OCI-LY3 (cell line): Measurements from ENCODE around the gene SLC45A2.

Source experiments
- H2AFZ ChIP-seq: fragments of 200-600, 300-600 bp; shearing (Covaris generic); 2 replicates; pipeline ENCODE4 v1.6.0; 2014; ENCODE audit warnings: antibody characterized with exemption, low read depth, low read length
- H3K27ac ChIP-seq: fragments of 200-600, 300-600 bp; sonication (generic); 2 replicates; pipeline ENCODE4 v1.5.1; 2014; ENCODE audit warnings: mild to moderate bottlenecking, low read length, moderate library complexity, mixed read lengths
- H3K27me3 ChIP-seq: fragments of 200-600, 300-600 bp; sonication (generic); 2 replicates; pipeline ENCODE4 v1.6.1; 2014; ENCODE audit warnings: low read depth, low read length, mixed read lengths
- H3K36me3 ChIP-seq: fragments of 200-600, 300-600 bp; sonication (generic); replicated peaks from 2 replicates; pipeline ENCODE3; 2014; ENCODE audit warnings: low read depth, low read length, mixed read lengths
- H3K4me1 ChIP-seq: fragments of 300-600, 200-600 bp; sonication (generic); 2 replicates; pipeline ENCODE4 v1.6.1; 2014; ENCODE audit warnings: low read length, mixed read lengths
- H3K4me2 ChIP-seq: fragments of 200-600, 300-600 bp; sonication (generic); 2 replicates; pipeline ENCODE4 v1.6.1; 2014; ENCODE audit warnings: low read length, mixed read lengths
- H3K4me3 ChIP-seq: fragments of 300-600, 200-600 bp; sonication (generic); 2 replicates; pipeline ENCODE4 v1.5.1; 2014; ENCODE audit warnings: antibody characterized with exemption, mild to moderate bottlenecking, low read length, moderate library complexity
- H3K79me2 ChIP-seq: fragments of 300-600, 200-600 bp; shearing (Covaris generic); 2 replicates; pipeline ENCODE4 v1.6.1; 2014; ENCODE audit warnings: mild to moderate bottlenecking, low read length, mixed read lengths
- H3K9ac ChIP-seq: fragments of 300-600, 200-600 bp; shearing (Covaris generic); 2 replicates; pipeline ENCODE4 v1.6.0; 2014; ENCODE audit warnings: mild to moderate bottlenecking, low read length, moderate library complexity
- H3K9me3 ChIP-seq: fragments of 200-600, 300-600 bp; shearing (Covaris generic); 2 replicates; pipeline ENCODE4 v1.6.1; 2014; ENCODE audit warnings: low read length, mixed read lengths; ENCODE audit not compliant: insufficient read depth
- H4K20me1 ChIP-seq: fragments of 200-600, 300-600 bp; sonication (generic); 2 replicates; pipeline ENCODE4 v1.6.1; 2016; ENCODE audit warnings: low read length, mixed read lengths; ENCODE audit not compliant: insufficient read depth
- EZH2phosphoT487 ChIP-seq: fragments of 200-600 bp; shearing (Covaris generic); IDR thresholded peaks from 2 replicates; pipeline ENCODE4 v1.6.1; 2018; ENCODE audit warnings: antibody characterized with exemption, mixed run types, low read depth
- TF ChIP-seq, protein P1 (sequence below): fragments of 200-600, 300-600 bp; sonication (generic); IDR thresholded peaks from 2 replicates; pipeline ENCODE4 v1.5.1; 2014; ENCODE audit warnings: antibody characterized with exemption, low read length, low read depth

Gene SLC45A2

DNA sequence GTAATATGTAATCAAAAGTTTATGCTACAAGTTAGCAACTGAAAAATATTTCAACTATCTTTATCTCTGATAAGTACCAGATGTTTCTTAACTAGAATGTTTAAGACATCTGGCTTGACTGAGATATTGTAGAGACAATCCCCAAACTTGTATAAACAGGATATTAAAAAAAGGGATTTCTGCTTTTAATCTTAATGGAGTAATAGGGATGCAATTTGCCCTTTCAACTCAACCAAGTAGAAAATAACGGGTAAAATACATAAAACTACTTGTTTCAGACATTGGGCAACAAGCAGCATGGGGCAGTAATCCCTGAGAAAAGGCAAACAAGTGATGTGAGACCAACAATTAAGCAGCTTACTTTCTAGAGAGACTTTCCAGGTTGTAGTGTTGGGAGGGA is 83.3 kb downstream of the SLC45A2 start:
- H3K4me1 ChIP-seq: no peaks in the 10 kb centered on the region
- no peak overlapping the region for H3K9ac ChIP-seq
- no peak overlapping the region for H3K27ac ChIP-seq
- TF ChIP-seq EZH2phosphoT487: no peak
- TF ChIP-seq, protein P1, sequence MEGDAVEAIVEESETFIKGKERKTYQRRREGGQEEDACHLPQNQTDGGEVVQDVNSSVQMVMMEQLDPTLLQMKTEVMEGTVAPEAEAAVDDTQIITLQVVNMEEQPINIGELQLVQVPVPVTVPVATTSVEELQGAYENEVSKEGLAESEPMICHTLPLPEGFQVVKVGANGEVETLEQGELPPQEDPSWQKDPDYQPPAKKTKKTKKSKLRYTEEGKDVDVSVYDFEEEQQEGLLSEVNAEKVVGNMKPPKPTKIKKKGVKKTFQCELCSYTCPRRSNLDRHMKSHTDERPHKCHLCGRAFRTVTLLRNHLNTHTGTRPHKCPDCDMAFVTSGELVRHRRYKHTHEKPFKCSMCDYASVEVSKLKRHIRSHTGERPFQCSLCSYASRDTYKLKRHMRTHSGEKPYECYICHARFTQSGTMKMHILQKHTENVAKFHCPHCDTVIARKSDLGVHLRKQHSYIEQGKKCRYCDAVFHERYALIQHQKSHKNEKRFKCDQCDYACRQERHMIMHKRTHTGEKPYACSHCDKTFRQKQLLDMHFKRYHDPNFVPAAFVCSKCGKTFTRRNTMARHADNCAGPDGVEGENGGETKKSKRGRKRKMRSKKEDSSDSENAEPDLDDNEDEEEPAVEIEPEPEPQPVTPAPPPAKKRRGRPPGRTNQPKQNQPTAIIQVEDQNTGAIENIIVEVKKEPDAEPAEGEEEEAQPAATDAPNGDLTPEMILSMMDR: no peak
- no peaks in the 10 kb centered on the region for H4K20me1 ChIP-seq
- no peaks in the 10 kb centered on the region for H3K79me2 ChIP-seq
- H3K4me3 ChIP-seq: no peak overlapping the region
- H3K27me3 ChIP-seq: no peaks in the 10 kb centered on the region
- no peak overlapping the region for H3K4me2 ChIP-seq
- H3K36me3 ChIP-seq: no peaks in the 10 kb centered on the region
- H3K9me3 ChIP-seq: no peaks in the 10 kb centered on the region
- no peak overlapping the region for H2AFZ ChIP-seq
